ENCODE data around the gene AJM1.
"Not testable (repeated sequence)": the region's sequence is repeated elsewhere in the genome, so short reads cannot be mapped to it uniquely, and the experiment has no call there.

Gene AJM1

DNA sequence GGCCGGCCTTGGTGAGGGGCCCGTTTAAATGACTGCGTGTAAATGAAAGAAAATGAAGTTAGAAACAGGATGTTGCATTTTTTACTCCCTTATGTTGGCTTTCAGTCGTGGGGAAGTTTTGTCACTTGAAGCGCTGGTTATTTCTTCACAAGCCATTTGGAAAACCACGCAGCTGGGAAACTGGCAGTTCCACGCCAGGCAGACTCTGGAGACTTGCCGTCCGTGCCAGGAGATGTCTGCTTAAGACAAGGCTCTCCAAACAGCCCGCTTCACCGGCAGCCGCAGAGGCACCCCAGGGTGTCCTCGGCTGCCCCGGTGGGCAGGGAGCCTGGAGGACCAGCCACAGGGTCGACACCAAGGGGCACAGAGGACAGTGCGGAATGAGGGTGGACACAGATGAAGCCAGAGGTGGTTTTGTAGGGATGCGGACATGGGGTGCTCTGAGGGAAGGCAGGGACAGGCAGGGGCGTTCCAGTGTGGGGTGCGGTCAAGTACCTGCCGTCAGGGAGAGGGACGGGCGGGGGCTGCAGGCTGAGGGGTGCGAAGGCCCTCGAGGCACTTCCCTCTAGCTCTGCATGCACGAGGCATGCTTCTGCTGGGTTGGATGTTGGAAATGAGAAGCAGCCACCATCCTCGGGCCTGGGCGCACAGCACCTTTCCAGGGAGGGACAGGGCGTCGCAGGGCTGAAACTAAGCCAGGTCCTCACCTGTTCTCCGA is 11.1 kb upstream of the AJM1 start:
- no peak for DNase-seq (ENCODE audit: low spot score)
- ChIA-PET POLR2A (ENCODE audit: low non-redundant PET) (no interaction called here), CTCF (interaction anchor here (0.5 kb wide), 1 partner anchor 160 kb away, joined by 3 read pairs; no protein-coding TSS in a partner anchor)
- H3K27ac ChIP-seq, result peak overlapping the region; percentile 3; the same call in 1 of the 2 replicates
- TF ChIP-seq, protein P1, sequence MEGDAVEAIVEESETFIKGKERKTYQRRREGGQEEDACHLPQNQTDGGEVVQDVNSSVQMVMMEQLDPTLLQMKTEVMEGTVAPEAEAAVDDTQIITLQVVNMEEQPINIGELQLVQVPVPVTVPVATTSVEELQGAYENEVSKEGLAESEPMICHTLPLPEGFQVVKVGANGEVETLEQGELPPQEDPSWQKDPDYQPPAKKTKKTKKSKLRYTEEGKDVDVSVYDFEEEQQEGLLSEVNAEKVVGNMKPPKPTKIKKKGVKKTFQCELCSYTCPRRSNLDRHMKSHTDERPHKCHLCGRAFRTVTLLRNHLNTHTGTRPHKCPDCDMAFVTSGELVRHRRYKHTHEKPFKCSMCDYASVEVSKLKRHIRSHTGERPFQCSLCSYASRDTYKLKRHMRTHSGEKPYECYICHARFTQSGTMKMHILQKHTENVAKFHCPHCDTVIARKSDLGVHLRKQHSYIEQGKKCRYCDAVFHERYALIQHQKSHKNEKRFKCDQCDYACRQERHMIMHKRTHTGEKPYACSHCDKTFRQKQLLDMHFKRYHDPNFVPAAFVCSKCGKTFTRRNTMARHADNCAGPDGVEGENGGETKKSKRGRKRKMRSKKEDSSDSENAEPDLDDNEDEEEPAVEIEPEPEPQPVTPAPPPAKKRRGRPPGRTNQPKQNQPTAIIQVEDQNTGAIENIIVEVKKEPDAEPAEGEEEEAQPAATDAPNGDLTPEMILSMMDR (conservative IDR thresholded peaks at IDR 0.05; ENCODE audit: low read depth), result no peak

DNA sequence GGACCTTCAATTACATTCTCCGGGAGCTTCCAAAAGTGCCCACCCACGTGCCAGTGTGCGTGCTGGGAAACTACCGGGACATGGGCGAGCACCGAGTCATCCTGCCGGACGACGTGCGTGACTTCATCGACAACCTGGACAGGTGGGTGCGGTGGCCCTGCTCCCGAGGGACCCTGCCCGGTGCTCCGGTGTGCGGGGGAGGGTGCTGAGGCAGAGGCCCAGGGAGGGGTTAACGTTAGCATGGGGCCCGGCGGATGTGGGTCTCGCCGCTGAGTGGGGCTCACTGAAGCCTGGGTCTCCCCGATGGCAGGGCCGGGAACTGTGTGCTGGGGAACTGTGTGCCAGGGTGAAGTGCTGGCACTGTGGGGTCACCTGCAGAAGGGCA is 10.6 kb upstream of the AJM1 start:
- CTCF ChIA-PET, result interaction anchor here (0.5 to 0.7 kb wide), 3 partner anchors 11 to 106 kb away, joined by 3 read pairs; no protein-coding TSS in a partner anchor
- POLR2A ChIA-PET (ENCODE audit: low non-redundant PET), result interaction anchor here (0.6 kb wide), 1 partner anchor 26 kb away, joined by 3 read pairs; no protein-coding TSS in a partner anchor
- no peak for DNase-seq (ENCODE audit: low spot score)
- TF ChIP-seq, protein P1 (conservative IDR thresholded peaks at IDR 0.05; ENCODE audit: low read depth), result no peak
- peak overlapping the region; percentile 30 for H3K27ac ChIP-seq

DNA sequence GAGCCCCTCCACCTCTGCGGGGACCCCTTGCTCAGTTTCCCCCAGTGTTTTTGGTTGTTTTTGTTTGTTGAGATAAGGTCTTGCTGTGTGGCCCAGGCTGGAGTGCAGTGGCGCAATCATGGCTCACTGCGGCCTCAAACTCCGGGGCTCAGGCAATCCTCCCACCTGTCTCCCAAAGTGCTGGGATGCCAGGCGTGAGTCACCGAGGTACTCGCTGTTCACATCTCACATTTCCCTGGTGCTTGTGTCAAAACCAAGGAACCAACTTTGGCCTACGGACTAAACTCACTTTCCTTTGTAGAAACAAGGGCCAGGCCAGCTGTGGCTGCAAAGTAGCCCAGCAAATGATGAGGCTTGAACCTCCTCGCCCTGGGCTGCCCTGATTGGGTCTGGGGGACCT is 9.7 kb upstream of the AJM1 start:
- CTCF ChIA-PET, result interaction anchor here (0.6 to 1.1 kb wide), 3 partner anchors 9 to 55 kb away, joined by 3 to 5 read pairs (median 3); partner anchors contain the start of gene AJM1
- DNase-seq (ENCODE audit: low spot score), result no peak
- TF ChIP-seq, protein P1 (conservative IDR thresholded peaks at IDR 0.05; ENCODE audit: low read depth), result no peak
- peak overlapping the region; percentile 30 for H3K27ac ChIP-seq
- POLR2A ChIA-PET (ENCODE audit: low non-redundant PET), result interaction anchor here (0.7 kb wide), 1 partner anchor 115 kb away, joined by 3 read pairs; no protein-coding TSS in a partner anchor

DNA sequence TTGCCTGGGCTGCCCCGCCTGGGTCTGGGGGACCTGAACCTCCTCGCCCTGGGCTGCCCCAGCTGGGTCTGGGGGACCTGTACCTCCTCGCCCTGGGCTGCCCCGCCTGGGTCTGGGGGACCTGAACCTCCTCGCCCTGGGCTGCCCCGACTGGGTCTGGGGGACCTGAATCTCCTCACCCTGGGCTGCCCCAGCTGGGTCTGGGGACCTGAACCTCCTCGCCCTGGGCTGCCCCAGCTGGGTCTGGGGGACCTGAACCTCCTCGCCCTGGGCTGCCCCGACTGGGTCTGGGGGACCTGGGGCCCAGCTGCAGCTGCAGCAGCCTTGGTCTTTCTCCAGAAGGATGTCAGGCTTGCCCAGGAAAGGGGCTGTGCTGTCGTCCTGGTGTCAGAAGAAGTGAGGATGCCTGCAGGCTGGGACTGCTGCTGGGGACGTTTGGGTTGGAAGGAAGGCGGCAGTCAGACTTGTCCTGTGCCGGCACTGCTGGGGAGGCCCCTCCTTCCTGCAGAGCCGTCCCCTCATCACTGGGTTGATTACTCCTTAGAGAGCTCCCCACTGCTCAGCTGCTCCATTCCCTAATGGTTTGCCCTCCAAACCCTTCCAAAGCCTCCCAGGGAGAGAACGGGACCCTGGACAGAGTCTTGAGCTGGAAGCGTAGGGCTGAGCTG is 8.8 kb upstream of the AJM1 start:
- DNase-seq (ENCODE audit: low spot score); POLR2A ChIA-PET (ENCODE audit: low non-redundant PET): not testable (repeated sequence)
- H3K27ac ChIP-seq, result peak overlapping the region; percentile 57
- CTCF ChIA-PET, result interaction anchor here (0.7 to 1.1 kb wide), 2 partner anchors 9 to 10 kb away, joined by 3 to 5 read pairs; partner anchors contain the start of gene AJM1

DNA sequence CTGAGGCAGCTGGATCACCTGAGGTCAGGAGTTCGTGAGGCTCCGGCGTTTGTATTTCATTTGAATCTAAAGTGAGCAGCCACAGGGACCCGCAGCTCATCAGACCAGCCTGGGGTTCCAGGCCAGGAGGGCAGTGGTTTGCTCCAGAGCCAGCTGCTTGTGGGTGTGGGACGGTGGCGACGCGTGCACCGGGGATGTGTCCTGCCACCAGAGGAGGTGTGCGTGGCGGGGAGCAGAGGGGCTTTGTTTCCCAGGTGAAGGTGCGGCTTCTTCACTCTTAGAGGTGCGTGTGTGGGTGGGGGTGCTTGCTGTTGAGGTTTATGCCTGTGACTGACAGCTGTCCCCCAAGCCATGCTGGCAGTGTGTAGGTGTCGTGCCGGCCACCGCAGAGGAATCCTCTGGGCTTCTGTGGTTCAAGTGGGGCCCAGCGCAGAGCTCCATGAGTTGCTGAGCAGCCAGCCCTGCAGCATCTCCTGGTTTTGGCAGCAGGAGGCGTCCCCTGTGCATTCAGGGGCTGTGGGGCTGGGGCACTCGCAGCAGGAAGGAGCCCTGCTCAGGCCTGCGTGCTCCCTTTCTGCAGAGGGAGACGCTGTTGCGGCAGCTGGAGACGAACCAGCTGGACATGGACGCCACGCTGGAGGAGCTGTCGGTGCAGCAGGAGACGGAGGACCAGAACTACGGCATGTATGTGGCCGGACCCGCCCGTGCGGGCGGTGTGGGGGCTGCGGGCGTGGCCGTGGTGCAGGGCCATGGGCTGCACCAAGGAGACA is 6.9 kb upstream of the AJM1 start:
- ChIA-PET POLR2A (ENCODE audit: low non-redundant PET) (no interaction called here), CTCF (interaction anchor here (0.6 to 1.6 kb wide), 5 partner anchors 8 to 345 kb away, joined by 3 to 6 read pairs (median 4); no protein-coding TSS in a partner anchor)
- TF ChIP-seq, protein P1 (conservative IDR thresholded peaks at IDR 0.05; ENCODE audit: low read depth), result no peak
- peak overlapping the region; percentile 42 for H3K27ac ChIP-seq
- DNase-seq (ENCODE audit: low spot score), result no peak

DNA sequence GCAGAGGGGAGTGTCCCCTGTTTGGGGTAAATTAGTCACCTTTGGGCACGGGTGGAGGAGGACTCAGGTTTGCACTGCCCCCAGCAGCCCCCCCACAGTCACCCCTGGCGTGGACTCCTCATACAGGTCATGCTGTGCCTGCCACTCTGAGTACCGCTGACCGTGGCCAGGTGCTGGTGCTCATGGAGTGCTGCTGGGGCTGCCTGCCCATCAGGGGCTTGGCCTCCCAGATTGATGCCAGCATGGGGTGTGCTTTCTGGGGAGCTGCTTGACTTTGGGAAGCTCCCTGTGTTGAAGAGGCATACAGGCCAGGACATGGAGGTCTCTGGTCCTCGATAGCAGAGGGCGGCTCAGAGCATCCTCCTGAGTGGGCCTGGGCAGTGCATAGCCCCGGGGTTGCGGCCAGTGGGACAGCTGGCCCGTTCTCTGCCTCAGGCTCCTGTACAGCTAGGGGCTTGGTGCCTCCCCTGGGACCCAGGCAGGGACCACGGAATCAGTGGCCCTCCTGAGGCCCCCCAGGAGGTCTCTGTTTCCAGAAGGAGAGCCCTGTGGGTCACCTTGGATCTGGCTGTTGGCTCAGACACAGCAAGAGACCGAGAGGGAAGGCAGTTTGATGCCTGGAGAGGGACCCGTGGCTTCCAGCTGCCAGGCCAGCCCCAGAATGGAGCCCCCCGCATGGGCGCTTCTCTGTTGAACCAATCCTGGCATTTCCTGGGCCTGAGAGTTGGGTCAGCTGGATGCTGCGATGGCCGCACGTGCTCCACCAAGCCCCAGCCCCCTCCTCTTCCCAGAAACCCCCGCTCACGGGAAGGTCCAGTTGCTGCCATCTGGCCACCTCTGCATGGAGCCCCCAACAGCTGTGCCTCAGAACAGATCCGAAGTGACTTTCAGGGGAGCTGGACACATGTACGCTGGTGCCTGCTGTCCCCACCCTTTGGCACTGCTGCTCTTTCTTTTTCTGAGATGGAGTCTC is 6.1 kb upstream of the AJM1 start:
- CTCF ChIA-PET, result interaction anchor here (0.7 to 1.6 kb wide), 4 partner anchors 7 to 198 kb away, joined by 3 to 6 read pairs (median 4); partner anchors contain the start of gene PAXX
- no peak for DNase-seq (ENCODE audit: low spot score)
- POLR2A ChIA-PET (ENCODE audit: low non-redundant PET), result interaction anchor here (0.5 kb wide), 1 partner anchor 13 kb away, joined by 5 read pairs; no protein-coding TSS in a partner anchor
- peak overlapping the region; percentile 42 for H3K27ac ChIP-seq
- TF ChIP-seq, protein P1 (conservative IDR thresholded peaks at IDR 0.05; ENCODE audit: low read depth), result no peak

All from RWPE1 (cell line).